GM23248 (cell line): ENCODE results near the gene LRRC73. TPM values are rescaled to one million over a fixed set of nuclear protein-coding genes. Genes with fewer than 3 reads are reported as not detected.

Experiments used
- DNase-seq: peaks from one replicate; pipeline ENCODE4 v3.0.0-alpha.2; 2015
- H2AFZ ChIP-seq: fragments of 200-600 bp; sonication (generic); 2 replicates; pipeline ENCODE4 v1.6.1; 2016; ENCODE audit warnings: antibody characterized with exemption
- H3F3A ChIP-seq: fragments of 200-600 bp; sonication (generic); 2 replicates; pipeline ENCODE4 v1.6.1; 2016; ENCODE audit warnings: mild to moderate bottlenecking, antibody characterized with exemption, mixed run types; ENCODE audit not compliant: insufficient read depth
- H3K27ac ChIP-seq: fragments of 200-600 bp; sonication (generic); 2 replicates; pipeline ENCODE4 v1.5.1; 2016; ENCODE audit warnings: mild to moderate bottlenecking
- H3K27me3 ChIP-seq: fragments of 200-600 bp; sonication (generic); replicated peaks from 2 replicates; pipeline ENCODE4 v1.6.1; 2016; ENCODE audit warnings: mild to moderate bottlenecking; ENCODE audit not compliant: insufficient read depth
- H3K36me3 ChIP-seq: fragments of 200-600 bp; sonication (generic); 2 replicates; pipeline ENCODE4 v1.6.1; 2016; ENCODE audit warnings: low read depth, mild to moderate bottlenecking
- H3K4me1 ChIP-seq: fragments of 200-600 bp; sonication (generic); 2 replicates; pipeline ENCODE4 v1.6.1; 2016; ENCODE audit warnings: mild to moderate bottlenecking; ENCODE audit not compliant: insufficient read depth
- H3K4me2 ChIP-seq: fragments of 200-600 bp; sonication (generic); one replicate; pipeline ENCODE4 v1.6.1; 2016; ENCODE audit warnings: mild to moderate bottlenecking; ENCODE audit not compliant: unreplicated experiment
- H3K4me3 ChIP-seq: fragments of 200-600 bp; sonication (generic); 2 replicates; pipeline ENCODE4 v1.5.1; 2016; ENCODE audit warnings: mild to moderate bottlenecking
- H3K79me2 ChIP-seq: fragments of 200-600 bp; sonication (generic); 2 replicates; pipeline ENCODE4 v1.6.1; 2016; ENCODE audit warnings: mild to moderate bottlenecking; ENCODE audit not compliant: insufficient read depth
- H3K9ac ChIP-seq: fragments of 200-600 bp; sonication (generic); 2 replicates; pipeline ENCODE4 v1.6.1; 2016; ENCODE audit warnings: mild to moderate bottlenecking
- H3K9me2 ChIP-seq: fragments of 200-600 bp; sonication (generic); 2 replicates; pipeline ENCODE4 v1.6.1; 2016; ENCODE audit warnings: mixed run types, mild to moderate bottlenecking, moderate library complexity; ENCODE audit not compliant: insufficient read depth
- H3K9me3 ChIP-seq: fragments of 200-600 bp; sonication (generic); one replicate; pipeline ENCODE4 v1.6.1; 2017; ENCODE audit warnings: low read depth
- H4K20me1 ChIP-seq: fragments of 200-600 bp; sonication (generic); 2 replicates; pipeline ENCODE4 v1.6.0; 2016; ENCODE audit not compliant: insufficient read depth
- EZH2 ChIP-seq: fragments of 200-600 bp; sonication (generic); IDR thresholded peaks from 2 replicates; pipeline ENCODE4 v1.6.1; 2018; ENCODE audit warnings: antibody characterized with exemption, mild to moderate bottlenecking; ENCODE audit not compliant: insufficient read depth, poor library complexity, severe bottlenecking
- EZH2phosphoT487 ChIP-seq: fragments of 200-600 bp; sonication (generic); IDR thresholded peaks from 2 replicates; pipeline ENCODE4 v1.6.1; 2018; ENCODE audit warnings: antibody characterized with exemption, moderate library complexity, mild to moderate bottlenecking, low read depth; ENCODE audit not compliant: insufficient read depth
- WGBS, 2 experiments: methylation state at CpG; one replicate each; pipeline ENCODE4 v1.1.6; 2015 to 2017; ENCODE audit warnings: low lambda C conversion rate in 2 of 2, low coverage in 1 of 2; ENCODE audit errors: missing lambda C conversion rate in 2 of 2; 5-methylcytosine and 5-hydroxymethylcytosine counted together
- in situ Hi-C: fragments of 300-500 bp; cut with MboI; formaldehyde crosslinking; loops from 2 replicates; pipeline ENCODE4 v1.15.0; 2020
- polyA plus RNA-seq: library from polyadenylated mRNA; unstranded; fragments of >200 nt; fragmentation: Nextera tagmentation; extraction: Ambion mirVana; gene quantifications from 2 replicates; pipeline ENCODE4 v1.2.1, GENCODE V29; 2016
- total RNA-seq: library from RNA; depleted of rRNA; stranded (reverse); fragments of >200 nt; shearing (Covaris generic); gene quantifications from 2 replicates; pipeline ENCODE4 v1.2.3, GENCODE V29; 2014

LRRC73 gene
- total and polyA plus RNA-seq, 2 experiments from 2014 or later = 1.0 to 1.6 TPM

GRCh38 chr6:43509142-43509983, 783 bp downstream of the LRRC73 start:
- peak overlapping the region; percentile 67 for H3K4me2 ChIP-seq
- in situ Hi-C loops = loop anchor here (10.0 kb wide), 1 partner anchor 55 kb away; the partner anchor contains the start of gene DLK2
- no peaks in the 10 kb centered on the region for H3K27me3 ChIP-seq
- H3K36me3 ChIP-seq = no peaks in the 10 kb centered on the region; the same call in 1 of the 2 replicates
- H3F3A ChIP-seq = peaks cover 8% of the 10 kb centered on the region; the same call in 1 of the 2 replicates
- no peak overlapping the region for H3K27ac ChIP-seq
- H4K20me1 ChIP-seq = no peaks in the 10 kb centered on the region
- H3K9ac ChIP-seq = peak overlapping the region; percentile 81
- H3K4me3 ChIP-seq = peak overlapping the region; percentile 75
- H3K79me2 ChIP-seq = peaks cover 16% of the 10 kb centered on the region
- H3K9me2 ChIP-seq = no peaks in the 10 kb centered on the region
- DNase-seq = peak; percentile 53
- TF ChIP-seq EZH2 (no peak), EZH2phosphoT487 (no peak)
- H3K9me3 ChIP-seq = no peaks in the 10 kb centered on the region
- peak overlapping the region; percentile 73; the same call in 1 of the 2 replicates for H2AFZ ChIP-seq
- 0 out of 2 replicates have a peak, but pooled peaks cover 2% of the 10 kb centered on the region for H3K4me1 ChIP-seq
- WGBS, 2 experiments = 4 to 7% methylated on average over 45 to 69 of the region's 69 CpGs

- Histone ChIP-seq H3K9me3 (no peaks in the 10 kb centered on the region), H3F3A (peaks cover 8% of the 10 kb centered on the region; the same call in 1 of the 2 replicates), H2AFZ (no peak overlapping the region), H3K27me3 (no peaks in the 10 kb centered on the region), H3K4me1 (0 out of 2 replicates have a peak, but pooled peaks cover 2% of the 10 kb centered on the region), H3K27ac (no peak overlapping the region), H3K9ac (no peak overlapping the region), H4K20me1 (no peaks in the 10 kb centered on the region), H3K4me3 (no peak overlapping the region), H3K4me2 (peak overlapping the region; percentile 16), H3K79me2 (peaks cover 8% of the 10 kb centered on the region; the same call in 1 of the 2 replicates), H3K9me2 (no peaks in the 10 kb centered on the region), H3K36me3 (no peaks in the 10 kb centered on the region)
- no peak for DNase-seq
- in situ Hi-C loops = loop anchor here (10.0 kb wide), 1 partner anchor 54 kb away; the partner anchor contains the start of gene DLK2
- TF ChIP-seq EZH2 (no peak), EZH2phosphoT487 (no peak)
- WGBS, 2 experiments = 59 to 61% methylated on average over 7 to 8 of the region's 8 CpGs
Measured at GRCh38 chr6:43508481-43509141, 1.5 kb downstream of the LRRC73 start.

- H3K27me3 ChIP-seq = no peaks in the 10 kb centered on the region
- no peak overlapping the region for H3K4me3 ChIP-seq
- no peak overlapping the region for H3K27ac ChIP-seq
- DNase-seq = peak; percentile 83
- 0 out of 2 replicates have a peak, but pooled peaks cover 2% of the 10 kb centered on the region for H3K4me1 ChIP-seq
- no peaks in the 10 kb centered on the region for H3K9me3 ChIP-seq
- in situ Hi-C loops = loop anchor here (10.0 kb wide), 1 partner anchor 52 kb away; the partner anchor contains the start of gene DLK2
- H3K9me2 ChIP-seq = no peaks in the 10 kb centered on the region
- no peaks in the 10 kb centered on the region; the same call in 1 of the 2 replicates for H3K36me3 ChIP-seq
- TF ChIP-seq EZH2 (no peak), EZH2phosphoT487 (no peak)
- WGBS, 2 experiments = 23 to 25% methylated on average over 14 of the region's 14 CpGs
- no peak overlapping the region for H3K9ac ChIP-seq
- H4K20me1 ChIP-seq = no peaks in the 10 kb centered on the region
- H3K79me2 ChIP-seq = no peaks in the 10 kb centered on the region
- H3F3A ChIP-seq = peaks cover 7% of the 10 kb centered on the region; the same call in 1 of the 2 replicates
- H2AFZ ChIP-seq = no peak overlapping the region
- H3K4me2 ChIP-seq = no peak overlapping the region
Measured at GRCh38 chr6:43506667-43507471, 3.3 kb downstream of the LRRC73 start.

DNA sequence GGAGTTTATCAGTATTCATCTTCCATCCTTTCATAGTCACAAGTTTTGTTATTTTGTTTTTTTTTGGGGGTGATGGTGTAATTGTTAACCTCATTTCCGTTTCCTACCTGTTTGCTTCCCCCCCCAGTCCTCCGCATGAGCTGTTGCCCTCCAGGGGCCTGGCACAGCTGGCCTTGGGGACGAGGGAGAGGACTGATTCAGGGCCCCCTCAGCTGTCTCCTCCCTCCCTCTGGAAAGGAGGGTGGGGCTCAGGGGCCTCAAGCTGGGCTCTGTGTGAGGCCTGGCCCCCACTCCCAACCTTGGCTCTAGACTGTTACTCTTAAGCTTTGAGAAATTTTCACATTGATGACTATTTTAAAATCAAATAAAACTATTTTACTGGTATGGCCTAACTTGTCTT, 4.0 kb downstream of the LRRC73 start:
- no peak for DNase-seq
- H3F3A ChIP-seq = peaks cover under 1% of the 10 kb centered on the region; the same call in 1 of the 2 replicates
- H3K36me3 ChIP-seq = no peaks in the 10 kb centered on the region; the same call in 1 of the 2 replicates
- H3K9me2 ChIP-seq = no peaks in the 10 kb centered on the region
- H2AFZ ChIP-seq = no peak overlapping the region
- no peaks in the 10 kb centered on the region for H3K9me3 ChIP-seq
- no peaks in the 10 kb centered on the region for H4K20me1 ChIP-seq
- in situ Hi-C loops = loop anchor here (10.0 kb wide), 1 partner anchor 51 kb away; the partner anchor contains the start of gene DLK2
- no peak overlapping the region for H3K4me2 ChIP-seq
- no peak overlapping the region for H3K27ac ChIP-seq
- TF ChIP-seq EZH2 = no peak
- no peak for TF ChIP-seq EZH2phosphoT487
- H3K4me1 ChIP-seq = 0 out of 2 replicates have a peak, but pooled peaks cover 2% of the 10 kb centered on the region
- no peaks in the 10 kb centered on the region for H3K27me3 ChIP-seq
- 78 to 79% methylated on average over 3 of the region's 3 CpGs for WGBS, 2 experiments
- no peak overlapping the region for H3K4me3 ChIP-seq
- no peaks in the 10 kb centered on the region for H3K79me2 ChIP-seq
- H3K9ac ChIP-seq = no peak overlapping the region
